K562 (cell line): ENCODE measurements around the gene ARMC9. TPM values are rescaled to one million over a fixed set of nuclear protein-coding genes. Genes with fewer than 3 reads are reported as not detected.

Experiments
- ATAC-seq: fragments of 200-7000 bp; cut with Tn5 transposase; 3 replicates; pipeline ENCODE4 v1.9.1; 2020; ENCODE audit warnings: moderate library complexity
- BruUV-seq: library from RNA; stranded (reverse); fragments of 400-500 nt; replicated peaks from 2 replicates; lab custom pipeline; 2021; lab: Mats Ljungman, UMichigan
- CTCF ChIA-PET: fragments of 300-600 bp; formaldehyde crosslinking; extraction: SDS; loops from one replicate; lab custom pipeline; 2021; ENCODE audit warnings: low intra/inter-chr PET ratio; lab: Yijun Ruan, JAX
- POLR2A ChIA-PET: fragments of 300-600, 350-650 bp; sonication (Branson Sonifier 250); formaldehyde crosslinking; extraction: SDS; loops from one replicate; lab custom pipeline; 2021; ENCODE audit warnings: antibody characterized with exemption, inconsistent platforms; lab: Yijun Ruan, JAX
- DNase-seq, 4 experiments: peaks; one replicate each; pipeline versions ENCODE4 v3.0.0 to v3.0.0-alpha.2; 2011 to 2018; ENCODE audit warnings: low spot score in 3 of 4, mixed read lengths in 3 of 4; ENCODE audit errors: extremely low read depth in 1 of 4
- FAIRE-seq: peaks from 2 replicates; lab custom pipeline; 2011; peaks lifted over from hg19 to GRCh38; lab: Jason Lieb, UNC
- H2AFZ ChIP-seq: 2 replicates; pipeline ENCODE4 v1.6.0; 2011; ENCODE audit warnings: low read depth, low read length, control low read depth, inconsistent platforms
- H3K27ac ChIP-seq: fragments of 200-600 bp; 3 replicates; pipeline ENCODE4 v1.8.0; 2011; ENCODE audit warnings: low read depth, mild to moderate bottlenecking, control low read depth, inconsistent platforms, low read length, moderate library complexity, mixed read lengths; ENCODE audit errors: extremely low read depth
- H3K27me3 ChIP-seq, 2 experiments: fragments of 300-600 bp in 1 of 2; 2 replicates in 1 of 2; 3 replicates in 1 of 2; pipeline versions ENCODE4 v1.6.0 to v1.8.0; 2011; ENCODE audit warnings: inconsistent platforms in 2 of 2, low read length in 2 of 2, mild to moderate bottlenecking in 1 of 2, mixed read lengths in 1 of 2, moderate library complexity in 1 of 2; ENCODE audit not compliant: control insufficient read depth in 2 of 2, insufficient read depth in 2 of 2
- H3K36me3 ChIP-seq: fragments of 300-600 bp; 3 replicates; pipeline ENCODE4 v1.8.0; 2011; ENCODE audit warnings: mild to moderate bottlenecking, low read length, inconsistent platforms; ENCODE audit not compliant: control insufficient read depth, insufficient read depth
- H3K4me1 ChIP-seq, 2 experiments: fragments of 200-600 bp in 1 of 2; replicated peaks in 1 of 2; 2 replicates in 1 of 2; 3 replicates in 1 of 2; pipeline versions ENCODE4 v1.5.1 to v1.8.0; 2011; ENCODE audit warnings: inconsistent platforms in 2 of 2, low read length in 2 of 2, mild to moderate bottlenecking in 1 of 2, mixed read lengths in 1 of 2, moderate library complexity in 1 of 2; ENCODE audit not compliant: control insufficient read depth in 2 of 2, insufficient read depth in 2 of 2
- H3K4me2 ChIP-seq: 2 replicates; pipeline ENCODE4 v1.6.1; 2011; ENCODE audit warnings: low read length, control low read depth, inconsistent platforms, mixed read lengths; ENCODE audit not compliant: insufficient read depth
- H3K4me3 ChIP-seq: fragments of 200-600 bp; sonication (generic), shearing (Covaris generic); 2 replicates; pipeline ENCODE4 v1.5.1; 2016; ENCODE audit warnings: control low read depth, inconsistent platforms
- H3K79me2 ChIP-seq: fragments of 200-600 bp; 3 replicates; pipeline ENCODE4 v1.8.0; 2011; ENCODE audit warnings: low read length, inconsistent platforms; ENCODE audit not compliant: control insufficient read depth, insufficient read depth
- H3K9ac ChIP-seq, 2 experiments: 2 replicates each; pipeline versions ENCODE4 v1.6.0 to v1.6.1; 2011; ENCODE audit warnings: low read depth in 2 of 2, low read length in 2 of 2, control low read depth in 1 of 2, inconsistent platforms in 1 of 2, mild to moderate bottlenecking in 1 of 2, mixed read lengths in 1 of 2; ENCODE audit not compliant: insufficient read depth in 1 of 2
- H3K9me1 ChIP-seq: one replicate; pipeline ENCODE4 v1.6.0; 2011; ENCODE audit warnings: inconsistent platforms, mild to moderate bottlenecking, low read length, moderate library complexity; ENCODE audit not compliant: control insufficient read depth, insufficient read depth
- H3K9me3 ChIP-seq: replicated peaks from 2 replicates; pipeline ENCODE4 v1.5.1; 2011; ENCODE audit warnings: low read depth, low read length, inconsistent platforms; ENCODE audit not compliant: control insufficient read depth, insufficient read depth
- H4K20me1 ChIP-seq: replicated peaks from 2 replicates; pipeline ENCODE4 v1.6.1; 2011; ENCODE audit warnings: low read length, inconsistent platforms, mixed read lengths; ENCODE audit not compliant: control insufficient read depth, insufficient read depth
- ARID1B ChIP-seq: fragments of 450-650 bp; IDR thresholded peaks from 2 replicates; pipeline ENCODE4 v1.6.1; 2016; ENCODE audit warnings: antibody characterized with exemption, mild to moderate bottlenecking, inconsistent platforms
- CCAR2 ChIP-seq: fragments of 200-400 bp; formaldehyde crosslinking; IDR thresholded peaks from 2 replicates; pipeline ENCODE4 v1.6.1; 2017; ENCODE audit warnings: mild to moderate bottlenecking, low read depth, low read length
- CHD7 ChIP-seq: fragments of 200-600 bp; sonication (generic); IDR thresholded peaks from one replicate; pipeline ENCODE4 v1.6.1; 2012; ENCODE audit warnings: mild to moderate bottlenecking, low read depth, low read length, inconsistent platforms
- DIDO1 ChIP-seq: fragments of 450-650 bp; IDR thresholded peaks from 2 replicates; pipeline ENCODE4 v1.6.1; 2016; ENCODE audit warnings: low read depth, missing biosample characterization, missing genetic modification characterization
- HLTF ChIP-seq: fragments of 450-650 bp; IDR thresholded peaks from 2 replicates; pipeline ENCODE4 v1.6.1; 2016
- HNRNPUL1 ChIP-seq: fragments of 200-400 bp; formaldehyde crosslinking; IDR thresholded peaks from 2 replicates; pipeline ENCODE4 v1.6.1; 2017; ENCODE audit warnings: low read length
- KDM1A ChIP-seq, 2 experiments: fragments of 450-650 bp; IDR thresholded peaks; 2 replicates each; pipeline ENCODE4 v1.6.1; 2016; ENCODE audit warnings: mild to moderate bottlenecking in 2 of 2
- NEUROD1 ChIP-seq: fragments of 150-350 bp; IDR thresholded peaks from 2 replicates; pipeline ENCODE4 v1.6.1; 2014; ENCODE audit warnings: borderline replicate concordance, low read length, low read depth; ENCODE audit not compliant: partially characterized antibody
- NFYB ChIP-seq: IDR thresholded peaks from 2 replicates; pipeline ENCODE4 v1.6.1; 2011; ENCODE audit warnings: mild to moderate bottlenecking, moderate library complexity; ENCODE audit not compliant: insufficient read length; ENCODE audit errors: extremely low read depth
- SAFB ChIP-seq: fragments of 200-400 bp; formaldehyde crosslinking; IDR thresholded peaks from 2 replicates; pipeline ENCODE4 v1.6.1; 2017; ENCODE audit warnings: low read depth, low read length, borderline replicate concordance
- TBP ChIP-seq: optimal IDR thresholded peaks from 2 replicates; pipeline ENCODE3; 2011; ENCODE audit warnings: low read depth, low read length, improper control_type of control experiment
- WHSC1 ChIP-seq: IDR thresholded peaks from one replicate; pipeline ENCODE4 v1.6.1; 2012; ENCODE audit warnings: low read length, control low read depth, inconsistent platforms
- WGBS: fragments of 100-300 bp; shearing (Covaris generic); methylation state at CpG from one replicate; pipeline ENCODE4 v1.1.6; 2016; ENCODE audit warnings: low coverage, mixed read lengths; ENCODE audit not compliant: insufficient coverage; ENCODE audit errors: missing lambda C conversion rate; 5-methylcytosine and 5-hydroxymethylcytosine counted together
- in situ Hi-C: fragments of 300-500 bp; cut with MboI; formaldehyde crosslinking; loops from 4 replicates; pipeline ENCODE4 v1.15.0; 2018; ENCODE audit warnings: inconsistent platforms, mixed read lengths
- intact Hi-C: fragments of 100-400 bp; cut with micrococcal nuclease; formaldehyde crosslinking; loops from 2 replicates; pipeline ENCODE4 v1.14.2; 2022
- polyA plus RNA-seq, 8 experiments: library from polyadenylated mRNA; depleted of rRNA in 4 of 8; stranded (reverse) in 5 of 8; unstranded in 3 of 8; fragments of >200 nt; fragmentation: Nextera tagmentation in 2 of 8; fragmentation: Illumina TruSeq in 1 of 8; extraction: Ambion mirVana in 2 of 8; extraction: Trizol in 1 of 8; gene quantifications; 2 replicates each; pipeline versions ENCODE4 v1.2.1 to v1.2.3, GENCODE V29; 2011 to 2014; ENCODE audit warnings: inconsistent platforms in 1 of 8, missing spikeins in 1 of 8
- total RNA-seq, 7 experiments: library from RNA; depleted of rRNA in 6 of 7; stranded (reverse); fragments of >200 nt in 6 of 7; fragmentation: Illumina TruSeq in 2 of 7; extraction: Trizol in 2 of 7; gene quantifications; 2 replicates each; pipeline versions ENCODE4 v1.2.1 to v1.2.3, GENCODE V29; 2011 to 2021; ENCODE audit warnings: low replicate concordance in 1 of 7

Gene ARMC9
- total and polyA plus RNA-seq, 9 of the 15 experiments (the other 6 are each of a cell fraction or from before 2014, with no cell fraction given): 0.36 to 2.3 (median 1.1) TPM

- no peaks in the 10 kb centered on the region for H3K9me1 ChIP-seq
- no peak overlapping the region for H3K27ac ChIP-seq
- no TSS peak for BruUV-seq
- intact Hi-C loops: no loop called here
- ChIA-PET POLR2A (interaction anchor here (0.5 kb wide), 1 partner anchor 22 kb away, joined by 3 read pairs; no protein-coding TSS in a partner anchor), CTCF (no interaction called here)
- no peak for FAIRE-seq
- no peak overlapping the region for H3K4me3 ChIP-seq
- no peak for DNase-seq
- no peaks in the 10 kb centered on the region for H3K79me2 ChIP-seq
- no peaks in the 10 kb centered on the region for H4K20me1 ChIP-seq
- H3K4me1 ChIP-seq: peaks cover 0 to 7% of the 10 kb centered on the region in 2 experiments; a peak in 2 of 5 replicates
- no peaks in the 10 kb centered on the region for H3K36me3 ChIP-seq
- H3K27me3 ChIP-seq: peaks cover 0 to 30% of the 10 kb centered on the region in 2 experiments; a peak in 2 of 5 replicates
- no peaks in the 10 kb centered on the region for H3K9me3 ChIP-seq
- no peak overlapping the region for H3K9ac ChIP-seq
- no peak for ATAC-seq
- 11% methylated on average over 12 of the region's 14 CpGs for WGBS
- in situ Hi-C loops: no loop called here
- no peak overlapping the region for H3K4me2 ChIP-seq
- no peak overlapping the region for H2AFZ ChIP-seq
- TF ChIP-seq NFYB (no peak), KDM1A (IDR thresholded peaks at IDR 0.05) (no peak), SAFB (no peak), TBP (no peak), ARID1B (no peak), CCAR2 (no peak), DIDO1 (tag) (no peak), CHD7 (no peak), HNRNPUL1 (no peak), HLTF (no peak), NEUROD1 (no peak), WHSC1 (no peak)
These were observed 47.0 kb downstream of the ARMC9 start for GRCh38 chr2:231245249-231246094.
